GM12891 (cell line): Measurements from ENCODE around the gene STARD9.

Source experiments
- POLR2A ChIP-seq: IDR thresholded peaks from 2 replicates; pipeline ENCODE4 v1.6.1; 2011; ENCODE audit warnings: low read depth, low read length, control low read depth
- POLR2AphosphoS5 ChIP-seq: IDR thresholded peaks from 2 replicates; pipeline ENCODE4 v1.6.1; 2011; ENCODE audit warnings: low read depth, low read length, control low read depth
- TAF1 ChIP-seq: IDR thresholded peaks from 2 replicates; pipeline ENCODE4 v1.6.1; 2011; ENCODE audit warnings: low read depth, low read length, control low read depth

DNA sequence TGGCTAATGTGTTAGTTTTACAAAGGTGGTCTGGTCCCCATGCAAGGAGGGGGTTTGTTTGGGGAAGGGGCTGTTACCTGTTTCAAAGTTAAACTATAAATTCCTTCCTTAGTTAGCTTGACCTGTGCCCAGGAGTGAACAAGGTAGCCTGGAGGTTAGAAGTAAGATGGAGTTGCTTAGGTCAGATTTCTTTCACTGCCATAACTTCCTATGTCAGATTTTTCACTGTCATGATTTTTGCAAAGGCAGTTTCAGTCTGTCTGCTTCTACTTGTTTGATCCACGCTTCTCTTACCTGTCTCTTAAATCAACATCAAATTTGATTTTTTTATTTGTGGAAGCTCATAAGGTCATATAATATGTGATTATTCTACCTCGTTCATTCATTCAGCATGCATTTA is 28.6 kb downstream of the STARD9 start:
- TF ChIP-seq POLR2A (no peak), POLR2AphosphoS5 (no peak), TAF1 (no peak)
